H1 (cell line): ENCODE measurements around the gene FOSB. TPM values are rescaled to one million over a fixed set of nuclear protein-coding genes. Genes with fewer than 3 reads are reported as not detected.

ENCODE experiments used
- CTCF ChIA-PET: fragments of 300-600 bp; sonication (Branson Sonifier 250); formaldehyde crosslinking; loops from one replicate; lab custom pipeline; 2021; ENCODE audit not compliant: partially characterized antibody; lab: Charles Lee
- POLR2A ChIA-PET: fragments of 300-600 bp; sonication (Branson Sonifier 250); formaldehyde crosslinking; loops from one replicate; lab custom pipeline; 2021; ENCODE audit warnings: inconsistent platforms; ENCODE audit not compliant: partially characterized antibody; lab: Charles Lee
- DNase-seq, 2 experiments: peaks; one replicate each; pipeline versions ENCODE4 v3.0.0 to v3.0.0-alpha.2; 2010 to 2022; ENCODE audit warnings: low spot score in 2 of 2, low read depth in 1 of 2, mixed read lengths in 1 of 2
- FAIRE-seq: peaks from 2 replicates; lab custom pipeline; 2011; peaks lifted over from hg19 to GRCh38; lab: Jason Lieb, UNC
- H2AFZ ChIP-seq: 2 replicates; pipeline ENCODE4 v1.8.1; 2012; ENCODE audit warnings: low read length, inconsistent platforms
- H2AK5ac ChIP-seq: 2 replicates; pipeline ENCODE4 v1.6.1; 2013; ENCODE audit warnings: low read depth, low read length
- H2BK120ac ChIP-seq: replicated peaks from 2 replicates; pipeline ENCODE3; 2013; ENCODE audit warnings: low read depth, low read length, inconsistent platforms
- H2BK12ac ChIP-seq: 2 replicates; pipeline ENCODE4 v1.6.1; 2013; ENCODE audit warnings: low read depth, low read length
- H2BK15ac ChIP-seq: 2 replicates; pipeline ENCODE4 v1.6.1; 2013; ENCODE audit warnings: low read length
- H2BK20ac ChIP-seq: 2 replicates; pipeline ENCODE4 v1.6.1; 2013; ENCODE audit warnings: low read length
- H2BK5ac ChIP-seq: 2 replicates; pipeline ENCODE4 v1.6.1; 2013; ENCODE audit warnings: low read depth, low read length
- H3K14ac ChIP-seq: 2 replicates; pipeline ENCODE4 v1.6.1; 2013; ENCODE audit warnings: inconsistent platforms; ENCODE audit not compliant: insufficient read length
- H3K18ac ChIP-seq: 2 replicates; pipeline ENCODE4 v1.6.1; 2013; ENCODE audit warnings: low read length; ENCODE audit errors: extremely low read depth
- H3K23ac ChIP-seq: 2 replicates; pipeline ENCODE4 v1.6.1; 2013; ENCODE audit warnings: inconsistent platforms; ENCODE audit not compliant: insufficient read length
- H3K23me2 ChIP-seq: 2 replicates; pipeline ENCODE4 v1.6.1; 2013; ENCODE audit warnings: low read depth, low read length
- H3K27ac ChIP-seq: 2 replicates; pipeline ENCODE4 v1.6.1; 2011; ENCODE audit warnings: low read depth, low read length, inconsistent platforms
- H3K27me3 ChIP-seq, 4 experiments: replicated peaks in 1 of 4; 1 replicate in 1 of 4; 2 replicates in 3 of 4; pipeline versions ENCODE4 v1.6.1 to v1.8.1; 2011 to 2013; ENCODE audit warnings: low read length in 3 of 4, mild to moderate bottlenecking in 3 of 4, inconsistent platforms in 2 of 4, mixed read lengths in 2 of 4, moderate library complexity in 1 of 4; ENCODE audit not compliant: control insufficient read depth in 3 of 4, insufficient read depth in 3 of 4; ENCODE audit errors: extremely low read depth in 1 of 4
- H3K36me3 ChIP-seq, 4 experiments: 2 replicates each; pipeline versions ENCODE4 v1.6.1 to v1.8.1; 2011 to 2013; ENCODE audit warnings: mild to moderate bottlenecking in 4 of 4, low read length in 3 of 4, moderate library complexity in 2 of 4, control low read depth in 1 of 4, inconsistent platforms in 1 of 4; ENCODE audit not compliant: insufficient read depth in 4 of 4, control insufficient read depth in 2 of 4
- H3K4ac ChIP-seq: replicated peaks from 2 replicates; pipeline ENCODE3; 2013; ENCODE audit warnings: low read length, low read depth, mixed read lengths, inconsistent platforms; ENCODE audit not compliant: insufficient read length
- H3K4me1 ChIP-seq, 4 experiments: replicated peaks in 1 of 4; 1 replicate in 1 of 4; 2 replicates in 3 of 4; pipeline versions ENCODE4 v1.6.1 to v1.8.1; 2011 to 2013; ENCODE audit warnings: low read length in 3 of 4, inconsistent platforms in 2 of 4, mixed read lengths in 1 of 4; ENCODE audit not compliant: insufficient read depth in 4 of 4, control insufficient read depth in 3 of 4
- H3K4me2 ChIP-seq, 2 experiments: 2 replicates each; pipeline versions ENCODE4 v1.6.1 to v1.8.1; 2011 to 2013; ENCODE audit warnings: low read depth in 2 of 2, low read length in 2 of 2, control low read depth in 1 of 2, inconsistent platforms in 1 of 2, mild to moderate bottlenecking in 1 of 2; ENCODE audit not compliant: insufficient read depth in 1 of 2
- H3K4me3 ChIP-seq, 4 experiments: fragments of 200-600, 300-600 bp in 1 of 4; sonication (generic), shearing (Covaris generic), sonication (Bioruptor Twin) in 1 of 4; 2 replicates each; pipeline versions ENCODE4 v1.5.1 to v1.8.1; 2011 to 2016; ENCODE audit warnings: low read length in 4 of 4, low read depth in 3 of 4, control low read depth in 2 of 4, inconsistent platforms in 2 of 4, mild to moderate bottlenecking in 2 of 4, mixed read lengths in 1 of 4, moderate library complexity in 1 of 4; ENCODE audit not compliant: insufficient read depth in 2 of 4; ENCODE audit errors: extremely low read depth in 1 of 4
- H3K56ac ChIP-seq: replicated peaks from 2 replicates; pipeline ENCODE3; 2013; ENCODE audit warnings: low read depth, mild to moderate bottlenecking, mixed read lengths, low read length, inconsistent platforms; ENCODE audit not compliant: insufficient read length
- H3K79me1 ChIP-seq: 2 replicates; pipeline ENCODE4 v1.6.1; 2013; ENCODE audit warnings: low read depth, low read length, control low read depth
- H3K79me2 ChIP-seq, 2 experiments: 2 replicates each; pipeline versions ENCODE4 v1.6.1 to v1.8.1; 2012 to 2013; ENCODE audit warnings: low read length in 2 of 2, mild to moderate bottlenecking in 2 of 2, inconsistent platforms in 1 of 2; ENCODE audit not compliant: insufficient read depth in 2 of 2, control insufficient read depth in 1 of 2
- H3K9ac ChIP-seq, 4 experiments: replicated peaks in 1 of 4; 1 replicate in 1 of 4; 2 replicates in 3 of 4; pipeline versions ENCODE4 v1.6.1 to v1.8.1; 2011 to 2013; ENCODE audit warnings: low read depth in 3 of 4, low read length in 3 of 4, control low read depth in 2 of 4, mild to moderate bottlenecking in 2 of 4, moderate library complexity in 2 of 4, inconsistent platforms in 1 of 4; ENCODE audit errors: extremely low read depth in 1 of 4
- H3K9me3 ChIP-seq, 2 experiments: 2 replicates each; pipeline versions ENCODE4 v1.6.1 to v1.8.1; 2012 to 2013; ENCODE audit warnings: mild to moderate bottlenecking in 2 of 2, moderate library complexity in 2 of 2, control low read depth in 1 of 2, inconsistent platforms in 1 of 2, low read depth in 1 of 2, low read length in 1 of 2, mixed read lengths in 1 of 2; ENCODE audit not compliant: insufficient read depth in 2 of 2
- H4K20me1 ChIP-seq, 2 experiments: replicated peaks in 1 of 2; 2 replicates each; pipeline versions ENCODE3 to v1.8.1; 2011 to 2013; ENCODE audit warnings: inconsistent platforms in 2 of 2, low read length in 2 of 2, mild to moderate bottlenecking in 1 of 2; ENCODE audit not compliant: insufficient read depth in 2 of 2, control insufficient read depth in 1 of 2
- H4K5ac ChIP-seq: 2 replicates; pipeline ENCODE4 v1.6.1; 2013; ENCODE audit warnings: low read length, low read depth, mixed read lengths, inconsistent platforms; ENCODE audit not compliant: insufficient read length
- H4K8ac ChIP-seq: 2 replicates; pipeline ENCODE4 v1.8.0; 2013; ENCODE audit warnings: mild to moderate bottlenecking, moderate library complexity, low read length, inconsistent platforms; ENCODE audit not compliant: insufficient read depth; ENCODE audit errors: extremely low read depth
- H4K91ac ChIP-seq: replicated peaks from 2 replicates; pipeline ENCODE3; 2013; ENCODE audit warnings: low read length, mixed read lengths, inconsistent platforms; ENCODE audit not compliant: insufficient read length
- ASH2L ChIP-seq: fragments of 200-600, 300-600 bp; sonication (generic); IDR thresholded peaks from one replicate; pipeline ENCODE4 v1.7.1; 2017; ENCODE audit warnings: low read length
- BCL11A ChIP-seq, 2 experiments: IDR thresholded peaks; one replicate each; pipeline ENCODE4 v1.6.1; 2011; ENCODE audit warnings: low read depth in 2 of 2, low read length in 2 of 2, mild to moderate bottlenecking in 2 of 2
- CEBPB ChIP-seq: IDR thresholded peaks from 2 replicates; pipeline ENCODE4 v1.6.1; 2012; ENCODE audit warnings: low read depth, low read length
- CHD2 ChIP-seq: IDR thresholded peaks from 2 replicates; pipeline ENCODE4 v1.6.1; 2012; ENCODE audit warnings: low read length, improper control_type of control experiment
- EZH2 ChIP-seq: fragments of 200-600 bp; sonication (generic); IDR thresholded peaks from 2 replicates; pipeline ENCODE4 v1.7.1; 2012; ENCODE audit warnings: low read depth, mild to moderate bottlenecking, moderate library complexity, low read length, inconsistent platforms; ENCODE audit not compliant: severe bottlenecking
- FOSL1 ChIP-seq: IDR thresholded peaks from 2 replicates; pipeline ENCODE4 v1.6.1; 2011; ENCODE audit warnings: mild to moderate bottlenecking, low read depth, low read length, moderate library complexity; ENCODE audit not compliant: insufficient read depth
- KDM4A ChIP-seq: IDR thresholded peaks from one replicate; pipeline ENCODE4 v1.7.1; 2012; ENCODE audit warnings: low read depth, mild to moderate bottlenecking, moderate library complexity, low read length, inconsistent platforms; ENCODE audit not compliant: severe bottlenecking
- POU5F1 ChIP-seq: IDR thresholded peaks from 2 replicates; pipeline ENCODE4 v1.6.1; 2011; ENCODE audit warnings: low read depth, mild to moderate bottlenecking, low read length, moderate library complexity
- RBBP5 ChIP-seq: IDR thresholded peaks from 2 replicates; pipeline ENCODE4 v1.7.1; 2012; ENCODE audit warnings: low read depth, mild to moderate bottlenecking, inconsistent platforms, low read length, moderate library complexity, borderline replicate concordance
- SP4 ChIP-seq: IDR thresholded peaks from 2 replicates; pipeline ENCODE4 v1.6.1; 2012; ENCODE audit warnings: low read length, inconsistent platforms
- TBP ChIP-seq: IDR thresholded peaks from 2 replicates; pipeline ENCODE4 v1.6.1; 2011; ENCODE audit warnings: low read depth, low read length, improper control_type of control experiment
- YY1 ChIP-seq: IDR thresholded peaks from 2 replicates; pipeline ENCODE4 v1.6.1; 2011; ENCODE audit warnings: low read depth, mild to moderate bottlenecking, low read length
- WGBS, 2 experiments: shearing (Covaris generic) in 1 of 2; methylation state at CpG; one replicate each; pipeline versions ENCODE4 v1.1.6 to v1.1.7; 2013 to 2015; ENCODE audit warnings: low lambda C conversion rate in 2 of 2, mixed read lengths in 2 of 2, inconsistent platforms in 1 of 2, low coverage in 1 of 2, missing lambda C conversion rate in 1 of 2; ENCODE audit not compliant: insufficient replicate concordance in 2 of 2, insufficient coverage in 1 of 2, insufficient read length in 1 of 2; ENCODE audit errors: extremely low coverage in 1 of 2, missing lambda C conversion rate in 1 of 2; 5-methylcytosine and 5-hydroxymethylcytosine counted together
- polyA plus RNA-seq, 7 experiments: library from polyadenylated mRNA; depleted of rRNA in 3 of 7; stranded (reverse) in 5 of 7; unstranded in 2 of 7; fragments of >200 nt in 5 of 7; fragments of 200-250 nt in 2 of 7; gene quantifications; 1 replicate in 5 of 7; 2 replicates in 1 of 7; 4 replicates in 1 of 7; pipeline versions ENCODE4 v1.2.1 to v1.2.3, GENCODE V29; 2011 to 2013; ENCODE audit warnings: missing spikeins in 2 of 7, mixed read lengths in 2 of 7
- total RNA-seq: library from RNA; stranded (reverse); fragmentation: NEBNext Ultra II Directional; extraction: Animal tissue kit (Norgen Biotek cat#: 25700); gene quantifications from 2 replicates; pipeline ENCODE4 v1.2.1, GENCODE V29; 2021
- TF ChIP-seq, protein P1 (sequence below): IDR thresholded peaks from 2 replicates; pipeline ENCODE4 v1.6.1; 2011; ENCODE audit warnings: low read depth, mild to moderate bottlenecking, low read length; ENCODE audit not compliant: insufficient read depth

Gene FOSB
- total and polyA plus RNA-seq, 2 of the 8 experiments (the other 6 are each of a cell fraction or from before 2014, with no cell fraction given): 0.44 to 2.7 TPM

DNA sequence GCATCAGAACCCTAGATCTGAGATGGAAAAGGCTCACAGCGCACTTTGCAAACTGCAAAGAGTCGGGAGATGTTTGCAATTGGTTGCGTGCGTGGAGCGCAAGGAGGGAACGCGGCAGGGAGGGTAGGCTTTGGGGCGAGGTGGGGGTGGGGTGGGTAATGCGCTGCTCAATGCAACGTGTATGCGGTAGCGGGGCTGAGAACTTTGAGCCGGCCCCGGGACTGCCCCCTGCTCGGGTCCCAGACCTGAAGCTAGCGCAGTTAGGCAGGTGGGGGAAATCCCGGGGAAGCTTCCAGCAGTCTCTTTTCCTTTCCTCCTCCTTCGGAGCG lies 971 bp downstream of the FOSB start:
- Histone ChIP-seq H3K9me3 (no peaks in the 10 kb centered on the region), H3K4ac (no peak overlapping the region), H2AK5ac (no peak overlapping the region), H2BK15ac (no peak overlapping the region), H2BK5ac (peak overlapping the region; percentile 81), H2AFZ (no peak overlapping the region), H3K18ac (peak overlapping the region; percentile 60; the same call in 1 of the 2 replicates), H4K5ac (no peak overlapping the region), H3K27me3 (peaks cover 0 to 19% (median 17%) of the 10 kb centered on the region in 4 experiments; a peak in 4 of 7 replicates), H4K20me1 (peaks cover 0 to 3% of the 10 kb centered on the region in 2 experiments), H3K23ac (no peak overlapping the region), H2BK120ac (no peak overlapping the region), H4K8ac (peak overlapping the region; percentile 93; the same call in 1 of the 2 replicates), H2BK12ac (peak overlapping the region; percentile 92; the same call in 1 of the 2 replicates), H3K4me2 (peak overlapping the region; percentile 72 to 97), H3K9ac (peak overlapping the region in 3 of 4 experiments; percentile 51 to 92 (median 85); a peak in 5 of 7 replicates), H3K27ac (peak overlapping the region; percentile 87), H2BK20ac (no peak overlapping the region), H3K4me3 (peak overlapping the region; percentile 48 to 95 (median 73)), H3K79me1 (no peaks in the 10 kb centered on the region), H3K4me1 (peaks cover 0 to 20% (median 13%) of the 10 kb centered on the region in 4 experiments; a peak in 6 of 7 replicates), H3K23me2 (peaks cover 24% of the 10 kb centered on the region; the same call in 1 of the 2 replicates), H3K36me3 (no peaks in the 10 kb centered on the region), H3K79me2 (no peaks in the 10 kb centered on the region), H3K14ac (no peak overlapping the region), H3K56ac (no peak overlapping the region), H4K91ac (no peak overlapping the region)
- ChIA-PET CTCF (interaction anchor here (0.6 to 32.9 kb wide), 12 partner anchors 9 to 174 kb away, joined by 3 to 760 read pairs (median 7); partner anchors contain the start of genes ERCC1 and RTN2), POLR2A (interaction anchor here (0.8 to 4.4 kb wide), 26 partner anchors 9 to 190 kb away, joined by 3 to 52 read pairs (median 6); partner anchors contain the start of genes ERCC1, PPM1N, PPP1R13L and RTN2)
- no peak for DNase-seq
- no peak for FAIRE-seq
- 2% methylated on average over 13 of the region's 19 CpGs; no CpG with 5 or more reads in 1 of the 2 experiments for WGBS, 2 experiments
- TF ChIP-seq, protein P1, sequence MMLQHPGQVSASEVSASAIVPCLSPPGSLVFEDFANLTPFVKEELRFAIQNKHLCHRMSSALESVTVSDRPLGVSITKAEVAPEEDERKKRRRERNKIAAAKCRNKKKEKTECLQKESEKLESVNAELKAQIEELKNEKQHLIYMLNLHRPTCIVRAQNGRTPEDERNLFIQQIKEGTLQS: no peak
- no peak for TF ChIP-seq FOSL1
- no peak for TF ChIP-seq CHD2
- no peak for TF ChIP-seq YY1
- TF ChIP-seq SP4: no peak
- TF ChIP-seq RBBP5: peak; percentile 90; the same call in 1 of the 2 replicates
- no peak for TF ChIP-seq ASH2L
- no peak for TF ChIP-seq CEBPB
- TF ChIP-seq TBP: peak; percentile 43; the same call in 1 of the 2 replicates
- TF ChIP-seq POU5F1: no peak
- no peak for TF ChIP-seq BCL11A (IDR thresholded peaks at IDR 0.05; ENCODE audit: low read depth in 2 of 2, low read length in 2 of 2)
- TF ChIP-seq EZH2: no peak
- peak; percentile 58 for TF ChIP-seq KDM4A
